GM23248 (cell line): ENCODE measurements around the gene ABCC6.

Experiments
- EZH2 ChIP-seq: fragments of 200-600 bp; sonication (generic); IDR thresholded peaks from 2 replicates; pipeline ENCODE4 v1.6.1; 2018; ENCODE audit warnings: antibody characterized with exemption, mild to moderate bottlenecking; ENCODE audit not compliant: insufficient read depth, poor library complexity, severe bottlenecking
- EZH2phosphoT487 ChIP-seq: fragments of 200-600 bp; sonication (generic); IDR thresholded peaks from 2 replicates; pipeline ENCODE4 v1.6.1; 2018; ENCODE audit warnings: antibody characterized with exemption, moderate library complexity, mild to moderate bottlenecking, low read depth; ENCODE audit not compliant: insufficient read depth

- TF ChIP-seq EZH2: no peak
- no peak for TF ChIP-seq EZH2phosphoT487
Measured at GRCh38 chr16:16126896-16127295, 96.4 kb downstream of the ABCC6 start.
